ENCODE measurements around the gene MTRFR.

The MTRFR gene

GRCh38 chr12:123270214-123271000 lies 37.2 kb downstream of the MTRFR start:
- no peak for DNase-seq (ENCODE audit: low spot score)

DNA sequence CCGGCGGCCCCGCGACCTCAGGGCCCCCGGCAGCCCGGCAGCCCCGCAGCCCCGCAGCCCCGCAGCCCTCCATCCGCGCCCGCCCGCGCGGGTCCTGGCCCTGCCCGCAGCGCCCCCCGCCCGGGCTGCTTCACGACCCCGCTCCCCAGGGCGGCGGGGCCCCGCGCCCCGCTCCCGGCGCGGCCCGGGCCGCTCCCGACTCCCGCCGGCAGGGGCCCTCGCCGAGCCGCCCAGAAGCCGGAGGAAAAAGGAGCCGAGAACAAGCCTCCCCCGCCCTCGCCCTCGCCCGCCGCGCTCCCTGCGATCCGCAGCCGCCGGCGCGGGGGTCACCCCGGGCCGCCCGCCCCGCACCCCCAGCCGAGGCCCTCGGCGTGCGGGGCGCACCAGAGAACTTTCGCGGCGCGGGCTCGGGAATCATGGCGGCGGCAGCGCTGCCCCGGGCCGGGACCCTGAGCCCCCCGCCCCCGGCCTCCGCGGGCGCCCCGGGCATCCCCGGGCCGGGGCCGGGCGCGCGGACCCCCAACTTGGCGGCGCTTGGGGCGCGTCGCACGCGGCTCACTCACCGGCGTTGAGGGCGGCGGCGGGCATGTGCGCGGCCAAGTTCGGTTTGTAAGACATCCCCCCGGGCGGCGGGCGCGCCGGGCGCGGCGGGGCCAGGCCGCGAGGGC lies 37.9 kb downstream of the MTRFR start:
- peak; percentile 70 for DNase-seq (ENCODE audit: low spot score)

DNA sequence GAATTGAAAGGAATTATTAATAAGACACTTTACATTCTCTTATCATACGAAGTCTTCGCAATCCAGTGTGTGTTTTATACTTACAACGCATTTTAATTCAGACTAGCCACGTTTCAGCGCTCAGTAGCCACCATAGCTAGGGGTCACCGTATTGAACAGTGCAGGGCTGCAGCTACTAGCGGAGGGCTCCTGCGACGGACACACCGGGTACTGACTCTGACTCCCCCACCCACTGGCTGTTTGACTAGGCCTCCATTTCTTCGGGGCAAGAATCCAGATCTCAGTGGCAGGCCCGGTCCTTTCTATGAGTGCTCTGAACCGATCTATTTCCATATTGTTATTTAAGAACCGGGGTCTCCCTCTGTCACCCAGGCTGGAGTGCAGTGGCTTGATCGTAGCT lies 39.9 kb downstream of the MTRFR start:
- no peak for DNase-seq (ENCODE audit: low spot score)

DNA sequence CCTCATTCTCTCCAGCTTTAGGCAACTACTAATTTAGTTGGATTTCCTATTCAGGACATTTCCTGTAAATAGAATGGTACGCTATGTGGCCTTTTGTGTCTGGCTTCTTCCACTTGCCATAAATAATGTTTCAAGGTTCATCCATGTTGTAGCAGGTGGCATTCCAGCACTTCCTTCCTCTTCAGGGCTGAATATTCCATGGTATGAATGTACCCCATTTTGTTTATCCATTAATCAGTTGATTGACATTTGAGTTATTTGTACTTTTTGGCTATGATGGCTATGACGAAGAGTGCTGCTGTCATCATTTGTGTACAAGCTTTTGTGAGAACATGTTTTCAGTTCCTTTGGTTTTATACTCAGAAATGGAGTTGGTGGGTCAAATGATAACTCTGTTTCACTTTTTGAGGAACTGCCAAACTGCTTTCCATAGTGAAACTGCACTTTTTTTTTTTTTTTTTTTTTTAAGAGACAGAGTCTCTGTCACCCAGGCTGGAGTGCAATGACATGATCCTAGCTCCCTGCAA lies 44.9 kb downstream of the MTRFR start:
- no peak for DNase-seq (ENCODE audit: low spot score)

DNA sequence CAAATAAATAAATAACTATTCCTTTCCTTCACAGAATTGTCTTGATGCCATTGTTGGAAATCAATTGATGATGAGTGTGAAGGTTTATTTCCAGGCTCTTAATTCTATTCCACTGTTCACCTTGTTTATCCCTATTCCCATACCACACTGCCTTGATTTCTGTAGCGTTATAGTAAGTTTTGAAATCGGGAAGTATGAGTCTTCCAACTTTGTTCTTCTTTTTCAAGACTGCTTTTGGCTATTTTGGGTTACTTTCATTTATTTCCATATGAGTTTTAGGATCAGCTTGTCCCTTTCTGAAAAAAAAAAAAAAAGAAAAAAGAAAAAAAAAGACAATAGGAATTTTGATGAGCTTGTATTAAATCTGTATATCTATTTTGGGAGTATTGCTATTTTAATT lies 47.7 kb downstream of the MTRFR start:
- no peak for DNase-seq (ENCODE audit: low spot score)

GRCh38 chr12:123282111-123282510 lies 48.9 kb downstream of the MTRFR start:
- DNase-seq (ENCODE audit: low spot score) = no peak

GRCh38 chr12:123283461-123283860 lies 50.2 kb downstream of the MTRFR start:
- DNase-seq (ENCODE audit: low spot score) = no peak

- no peak for DNase-seq (ENCODE audit: low spot score)
Observed at GRCh38 chr12:123284669-123285068, 51.4 kb downstream of the MTRFR start.

DNA sequence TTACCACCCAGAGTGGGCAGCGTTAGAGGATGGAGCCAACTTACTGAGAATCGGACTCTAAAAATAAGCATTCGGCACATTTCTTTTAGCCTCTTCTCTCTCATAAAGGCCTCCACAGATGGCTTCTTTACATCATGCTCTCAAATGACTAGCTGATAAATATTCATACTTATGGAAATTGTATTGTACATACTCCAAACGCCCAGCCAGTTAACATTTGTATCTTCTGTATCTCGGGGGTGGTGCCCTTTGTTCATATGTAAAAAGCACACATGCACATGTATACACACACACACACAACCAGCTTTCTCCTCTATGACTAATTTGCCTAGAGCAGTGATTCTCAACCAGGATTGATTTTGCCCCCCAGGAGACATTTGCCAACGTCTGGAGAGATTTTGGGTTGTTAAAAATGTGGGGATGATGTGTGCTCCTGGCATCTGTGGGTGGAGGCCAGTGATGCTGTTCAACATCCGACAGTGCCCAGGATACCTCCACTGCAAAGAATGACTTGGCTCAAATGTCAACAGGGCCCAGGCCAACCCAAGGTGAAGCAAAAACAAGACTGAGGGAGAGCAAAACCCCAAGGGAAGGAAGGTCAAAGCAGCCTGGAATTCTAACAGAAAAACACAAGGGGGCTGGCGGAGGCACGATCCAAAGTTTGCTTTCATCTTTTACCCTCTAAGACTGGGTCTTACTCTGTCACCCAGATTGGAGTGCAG lies 53.6 kb downstream of the MTRFR start:
- no peak for DNase-seq (ENCODE audit: low spot score)

GRCh38 chr12:123288751-123289346 lies 55.6 kb downstream of the MTRFR start:
- DNase-seq (ENCODE audit: low spot score) = no peak

DNA sequence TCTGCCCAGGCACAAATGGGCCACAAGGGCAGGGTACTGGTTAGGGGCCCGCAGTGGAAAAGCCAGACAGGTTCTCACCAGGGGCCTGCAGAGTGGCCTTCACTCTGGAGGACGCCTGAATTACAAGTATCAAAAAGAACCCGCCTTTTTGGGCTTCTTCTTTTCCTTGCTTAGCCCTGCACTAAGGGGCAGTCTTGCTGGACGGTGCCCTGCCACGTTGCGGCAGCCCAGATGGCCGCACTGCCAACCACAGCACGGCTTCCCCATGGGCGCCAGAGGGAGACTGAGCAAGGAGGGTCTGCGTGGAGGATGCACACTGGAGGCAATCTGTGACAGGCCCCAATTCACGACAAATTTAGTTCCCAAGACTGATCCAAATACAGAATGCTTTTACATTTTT lies 56.7 kb downstream of the MTRFR start:
- DNase-seq (ENCODE audit: low spot score) = no peak

- DNase-seq (ENCODE audit: low spot score) = no peak
Observed at GRCh38 chr12:123293178-123293760, 60.0 kb downstream of the MTRFR start.

GRCh38 chr12:123305136-123305535 lies 71.9 kb downstream of the MTRFR start:
- DNase-seq (ENCODE audit: low spot score) = no peak

DNA sequence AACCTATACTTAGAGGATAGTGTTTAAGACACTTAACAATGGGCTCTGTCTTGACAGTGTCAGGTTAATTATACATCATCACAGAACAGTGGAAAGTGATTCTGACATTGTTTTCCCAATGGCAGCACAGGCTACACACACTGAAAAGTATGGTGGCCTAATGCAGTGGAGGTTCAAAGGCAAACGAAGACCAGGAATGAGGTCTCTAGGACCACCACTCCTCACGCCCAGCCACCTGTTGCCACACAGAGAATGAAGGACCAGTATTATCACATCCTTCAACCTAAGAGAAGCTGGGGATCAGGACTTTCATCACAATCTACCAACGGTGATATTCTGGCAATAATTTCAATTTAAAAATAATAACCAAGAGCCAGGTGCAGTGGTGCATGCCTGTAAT lies 73.0 kb downstream of the MTRFR start:
- no peak for DNase-seq (ENCODE audit: low spot score)
